AG04450 (cell line): ENCODE data around the gene VEPH1. TPM values are rescaled to one million over a fixed set of nuclear protein-coding genes. Genes with fewer than 3 reads are reported as not detected.

Experiments used
- CTCF ChIA-PET: fragments of 300-600, 350-600 bp; formaldehyde crosslinking; extraction: SDS; loops from one replicate; lab custom pipeline; 2022; ENCODE audit warnings: antibody characterized with exemption, inconsistent platforms; lab: Charles Lee
- POLR2A ChIA-PET: fragments of 350-600 bp; formaldehyde crosslinking; extraction: SDS; loops from one replicate; lab custom pipeline; 2021; ENCODE audit warnings: antibody characterized with exemption, inconsistent platforms; lab: Yijun Ruan, JAX
- DNase-seq: peaks from one replicate; pipeline ENCODE4 v3.0.0-alpha.2; 2011; ENCODE audit warnings: low read depth, low spot score
- H3K27ac ChIP-seq: one replicate; pipeline ENCODE4 v1.5.1; 2012; ENCODE audit warnings: low read depth, low read length, control low read depth
- H3K27me3 ChIP-seq: one replicate; pipeline ENCODE4 v1.6.0; 2012; ENCODE audit warnings: low read length; ENCODE audit not compliant: control insufficient read depth, insufficient read depth
- H3K4me3 ChIP-seq: 2 replicates; pipeline ENCODE4 v1.5.1; 2011; ENCODE audit warnings: mild to moderate bottlenecking, low read depth, low read length, control low read depth
- H3K9me3 ChIP-seq: 2 replicates; pipeline ENCODE4 v1.5.1; 2012; ENCODE audit warnings: low read length; ENCODE audit not compliant: control insufficient read depth, insufficient read depth
- CTCF ChIP-seq: IDR thresholded peaks from 2 replicates; pipeline ENCODE4 v1.5.1; 2011; ENCODE audit warnings: low read depth, low read length, control low read depth, inconsistent platforms
- polyA plus RNA-seq: library from polyadenylated mRNA; depleted of rRNA; stranded (reverse); fragments of >200 nt; gene quantifications from 2 replicates; pipeline ENCODE4 v1.2.3, GENCODE V29; 2011

Gene VEPH1
- polyA plus RNA-seq, 1 experiment = 36.4 TPM

DNA sequence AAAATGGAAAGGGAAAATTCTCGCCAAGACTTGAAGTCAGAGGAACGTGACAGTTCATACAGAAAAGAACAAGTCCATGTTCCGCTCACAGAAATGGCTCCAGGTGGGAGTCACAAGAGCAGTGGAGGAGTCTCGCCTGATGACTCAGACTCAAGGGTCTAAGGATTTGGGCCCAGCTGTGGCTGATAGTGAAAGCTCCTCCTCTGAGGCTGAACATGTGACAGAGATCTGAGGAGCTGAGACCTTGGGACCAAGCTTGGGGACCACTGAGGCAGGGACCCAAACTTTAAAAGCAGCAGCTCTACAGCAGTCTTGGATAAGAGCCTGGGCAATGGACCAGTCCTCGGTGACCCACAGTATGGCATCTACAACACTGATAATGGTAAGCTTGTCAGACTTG is 9.3 kb upstream of the VEPH1 start:
- Histone ChIP-seq H3K4me3 (no peak overlapping the region), H3K27me3 (no peaks in the 10 kb centered on the region), H3K9me3 (no peaks in the 10 kb centered on the region), H3K27ac (no peak overlapping the region)
- DNase-seq = no peak
- CTCF ChIA-PET = interaction anchor here (0.8 to 1.3 kb wide), 2 partner anchors 20 to 60 kb away, joined by 5 read pairs; no protein-coding TSS in a partner anchor
- TF ChIP-seq CTCF = no peak
- POLR2A ChIA-PET = no interaction called here

- no peak for DNase-seq
- H3K4me3 ChIP-seq = no peak overlapping the region
- no peaks in the 10 kb centered on the region for H3K27me3 ChIP-seq
- CTCF ChIA-PET = no interaction called here
- TF ChIP-seq CTCF = no peak
- no peak overlapping the region for H3K27ac ChIP-seq
- POLR2A ChIA-PET = no interaction called here
- no peaks in the 10 kb centered on the region for H3K9me3 ChIP-seq
Observed at GRCh38 chr3:157508461-157508860, 5.2 kb upstream of the VEPH1 start.

DNA sequence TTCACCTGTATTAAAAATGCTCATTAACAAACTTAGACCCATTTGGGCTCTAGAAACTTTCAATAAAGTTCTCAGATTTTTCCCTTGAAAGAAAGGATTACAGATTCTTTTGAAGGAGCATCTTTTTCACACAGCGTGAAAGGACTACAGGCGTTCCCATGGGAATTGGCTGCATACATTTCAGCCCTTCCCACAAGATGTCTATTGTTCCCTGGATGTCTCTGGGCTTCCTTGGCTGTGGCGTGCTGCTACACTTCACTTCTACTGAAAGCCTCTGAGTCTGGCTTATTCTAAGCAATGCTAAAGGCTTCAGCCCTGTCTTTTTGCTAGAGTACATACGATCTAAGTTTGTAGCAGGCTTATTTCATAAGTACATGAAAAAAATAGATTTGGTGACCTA is 1.4 kb downstream of the VEPH1 start:
- POLR2A ChIA-PET = no interaction called here

DNA sequence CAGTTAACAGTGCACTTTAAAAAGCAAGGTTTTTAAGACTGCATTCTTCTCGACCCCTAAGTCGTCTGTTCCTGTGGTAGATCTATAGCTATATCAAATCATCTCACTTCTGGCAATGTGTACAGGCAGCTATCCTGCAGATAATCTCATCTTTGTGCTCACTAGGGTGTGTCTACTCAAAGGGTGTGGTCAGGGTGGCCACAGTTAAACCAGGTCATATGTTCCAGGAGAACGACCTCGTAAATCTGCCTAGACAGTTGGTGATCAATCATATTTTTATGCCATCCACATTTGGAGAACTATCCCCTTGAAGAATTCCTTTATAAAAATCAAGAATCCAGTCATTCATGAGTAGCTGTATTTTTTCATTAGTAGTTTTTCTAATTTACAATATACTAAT is 3.0 kb downstream of the VEPH1 start:
- POLR2A ChIA-PET = no interaction called here
- no peak overlapping the region for H3K27ac ChIP-seq

More for the DNA sequence above, 1.4 kb downstream of the VEPH1 start:
- no peak overlapping the region for H3K4me3 ChIP-seq
- no peak for DNase-seq
- no peak overlapping the region for H3K27ac ChIP-seq
- TF ChIP-seq CTCF = no peak
- CTCF ChIA-PET = no interaction called here
- H3K27me3 ChIP-seq = no peaks in the 10 kb centered on the region
- no peaks in the 10 kb centered on the region for H3K9me3 ChIP-seq

More for the DNA sequence above, 3.0 kb downstream of the VEPH1 start:
- no peak for DNase-seq
- CTCF ChIA-PET = interaction anchor here (2.8 to 4.9 kb wide), 2 partner anchors 32 to 295 kb away, joined by 11 to 28 read pairs; no protein-coding TSS in a partner anchor
- no peak for TF ChIP-seq CTCF
- H3K4me3 ChIP-seq = no peak overlapping the region
- H3K9me3 ChIP-seq = no peaks in the 10 kb centered on the region
- H3K27me3 ChIP-seq = no peaks in the 10 kb centered on the region
